WI38 (cell line): Measurements from ENCODE around the gene LURAP1L.

Experiments used
- H3K4me3 ChIP-seq: 2 replicates; pipeline ENCODE4 v1.5.1; 2011; ENCODE audit warnings: low read depth, mild to moderate bottlenecking, control low read depth, low read length
- CTCF ChIP-seq: IDR thresholded peaks from 2 replicates; pipeline ENCODE4 v1.5.1; 2012; ENCODE audit warnings: low read depth, mild to moderate bottlenecking, control low read depth, low read length

The LURAP1L gene

GRCh38 chr9:12798066-12798770 is 23.4 kb downstream of the LURAP1L start:
- H3K4me3 ChIP-seq = no peak overlapping the region
- no peak for TF ChIP-seq CTCF

GRCh38 chr9:12801187-12801586 is 26.4 kb downstream of the LURAP1L start:
- no peak overlapping the region for H3K4me3 ChIP-seq
- TF ChIP-seq CTCF = no peak

GRCh38 chr9:12801663-12802062 is 26.8 kb downstream of the LURAP1L start:
- H3K4me3 ChIP-seq = no peak overlapping the region

GRCh38 chr9:12802093-12802492 is 27.3 kb downstream of the LURAP1L start:
- no peak for TF ChIP-seq CTCF
- H3K4me3 ChIP-seq = no peak overlapping the region

More at GRCh38 chr9:12801663-12802062, 26.8 kb downstream of the LURAP1L start:
- no peak for TF ChIP-seq CTCF

GRCh38 chr9:12808569-12808968 is 33.7 kb downstream of the LURAP1L start:
- H3K4me3 ChIP-seq = no peak overlapping the region
- TF ChIP-seq CTCF = no peak

- H3K4me3 ChIP-seq = no peak overlapping the region
- TF ChIP-seq CTCF = no peak
Measured at GRCh38 chr9:12809720-12810119, 34.9 kb downstream of the LURAP1L start.

GRCh38 chr9:12811935-12812334 is 37.1 kb downstream of the LURAP1L start:
- no peak for TF ChIP-seq CTCF

More at GRCh38 chr9:12811935-12812334, 37.1 kb downstream of the LURAP1L start:
- H3K4me3 ChIP-seq = no peak overlapping the region
